Left lung (tissue), 10 donors: ENCODE results near the gene CYP27C1. TPM values are rescaled to one million over a fixed set of nuclear protein-coding genes. Genes with fewer than 3 reads are reported as not detected.
A peak's percentile ranks its signal among the peaks of the same experiment; 100 is the strongest.
"Not testable (repeated sequence)": the region's sequence is repeated elsewhere in the genome, so short reads cannot be mapped to it uniquely, and the experiment has no call there.

ENCODE experiments used
- ATAC-seq: fragments of 200-7000 bp; cut with Tn5 transposase; one replicate; pipeline ENCODE4 v1.9.1; 2020; ENCODE audit warnings: moderate library complexity
- DNase-seq, 4 donors: peaks; one replicate each; pipeline ENCODE4 v3.0.0-alpha.2; 2013 to 2020
- H3K27ac ChIP-seq, 2 donors: fragments of 200-600 bp; sonication (generic) in 1 of 2; one replicate each; pipeline versions ENCODE4 v1.5.0 to v1.8.0; 2020 to 2021
- H3K27me3 ChIP-seq, 2 donors: fragments of 200-600 bp; sonication (generic) in 1 of 2; one replicate each; pipeline versions ENCODE4 v1.5.0 to v1.8.0; 2020 to 2021
- H3K36me3 ChIP-seq, 2 donors: fragments of 200-600 bp; sonication (generic) in 1 of 2; one replicate each; pipeline versions ENCODE4 v1.5.0 to v1.8.0; 2020 to 2021
- H3K4me1 ChIP-seq, 2 donors: fragments of 200-600 bp; one replicate each; pipeline ENCODE4 v1.8.0; 2021
- H3K4me3 ChIP-seq, 2 donors: fragments of 200-600 bp; sonication (generic) in 1 of 2; one replicate each; pipeline versions ENCODE4 v1.5.0 to v1.8.0; 2020 to 2021; ENCODE audit warnings: mild to moderate bottlenecking in 1 of 2
- H3K9me3 ChIP-seq, 2 donors: fragments of 200-600 bp; sonication (generic) in 1 of 2; one replicate each; pipeline versions ENCODE4 v1.5.0 to v1.8.0; 2020 to 2021
- CTCF ChIP-seq, 2 donors: fragments of 200-600 bp; sonication (generic) in 1 of 2; IDR thresholded peaks; one replicate each; pipeline versions ENCODE4 v1.5.0 to v1.8.0; 2021; ENCODE audit warnings: antibody characterized with exemption in 2 of 2
- intact Hi-C, 2 donors: fragments of 100-400 bp; cut with DNase I; formaldehyde crosslinking; loops; one replicate each; pipeline versions ENCODE4 v1.11.2 to v1.14.2; 2022
- polyA plus RNA-seq, 6 donors: library from polyadenylated mRNA; unstranded; fragments of 120-200 nt; gene quantifications; one replicate each; pipeline ENCODE4 v1.2.1, GENCODE V29; 2013; ENCODE audit not compliant: insufficient read length in 6 of 6
- total RNA-seq, 2 donors: library from RNA; stranded (reverse); fragmentation: NEBNext Ultra II Directional; extraction: Animal tissue kit (Norgen Biotek cat#: 25700); gene quantifications; one replicate each; pipeline ENCODE4 v1.2.1, GENCODE V29; 2021
- donor health status: DM: no; HTN: yes; CAD: no.
- donor health status: DM: no; HTN: no; CAD: no.

Gene CYP27C1
- total and polyA plus RNA-seq, 8 donors: 0.10 to 13.2 (median 10.4) TPM

GRCh38 chr2:127226520-127227263, 6.6 kb upstream of the CYP27C1 start:
- H3K27me3 ChIP-seq: peaks cover 0 to 43% of the 10 kb centered on the region in 2 donors
- peak overlapping the region; percentile 33 to 59 for H3K27ac ChIP-seq
- ATAC-seq: peak; percentile 95
- peaks cover 0 to 7% of the 10 kb centered on the region in 2 donors for H3K4me1 ChIP-seq
- no peak for TF ChIP-seq CTCF (IDR thresholded peaks at IDR 0.05)
- no peak overlapping the region for H3K4me3 ChIP-seq
- DNase-seq: peak; percentile 46 to 88 (median 84)
- intact Hi-C loops: no loop called here
- H3K9me3 ChIP-seq: peaks cover 0 to 6% of the 10 kb centered on the region in 2 donors
- H3K36me3 ChIP-seq: no peaks in the 10 kb centered on the region

- DNase-seq: no peak
Observed at GRCh38 chr2:127226132-127226519, 6.0 kb upstream of the CYP27C1 start.

GRCh38 chr2:127225186-127225960, 5.3 kb upstream of the CYP27C1 start:
- Histone ChIP-seq H3K4me3 (no peak overlapping the region), H3K4me1 (peaks cover 0 to 9% of the 10 kb centered on the region in 2 donors), H3K27ac (no peak overlapping the region), H3K36me3 (no peaks in the 10 kb centered on the region), H3K27me3 (peaks cover 8 to 56% of the 10 kb centered on the region in 2 donors), H3K9me3 (peaks cover 0 to 6% of the 10 kb centered on the region in 2 donors)
- intact Hi-C loops: no loop called here
- DNase-seq (no peak), ATAC-seq (no peak)
- TF ChIP-seq CTCF (IDR thresholded peaks at IDR 0.05): no peak

More at GRCh38 chr2:127226132-127226519, 6.0 kb upstream of the CYP27C1 start:
- Histone ChIP-seq H3K9me3 (peaks cover 0 to 6% of the 10 kb centered on the region in 2 donors), H3K27ac (no peak overlapping the region), H3K4me1 (peaks cover 0 to 7% of the 10 kb centered on the region in 2 donors), H3K4me3 (no peak overlapping the region), H3K36me3 (no peaks in the 10 kb centered on the region), H3K27me3 (peaks cover under 1 to 49% of the 10 kb centered on the region in 2 donors)
- intact Hi-C loops: no loop called here
- no peak for TF ChIP-seq CTCF (IDR thresholded peaks at IDR 0.05)
- no peak for ATAC-seq

- ATAC-seq, H3K27ac ChIP-seq, DNase-seq, H3K9me3 ChIP-seq, intact Hi-C loops, H3K36me3 ChIP-seq, H3K4me3 ChIP-seq: not testable (repeated sequence)
- H3K27me3 ChIP-seq: peaks cover 16 to 69% of the 10 kb centered on the region in 2 donors
- H3K4me1 ChIP-seq: peaks cover 7 to 19% of the 10 kb centered on the region in 2 donors
Observed at GRCh38 chr2:127224135-127224534, 4.0 kb upstream of the CYP27C1 start.

GRCh38 chr2:127220768-127221527, 849 bp upstream of the CYP27C1 start:
- Histone ChIP-seq H3K4me1 (peaks cover 9 to 18% of the 10 kb centered on the region in 2 donors), H3K4me3 (no peak overlapping the region), H3K36me3 (no peaks in the 10 kb centered on the region), H3K27ac (no peak overlapping the region), H3K27me3 (peaks cover 30 to 90% of the 10 kb centered on the region in 2 donors), H3K9me3 (peaks cover 0 to 3% of the 10 kb centered on the region in 2 donors)
- no peak for ATAC-seq
- intact Hi-C loops: no loop called here
- DNase-seq: peak in 2 of 4 donors; percentile 30 to 40
- TF ChIP-seq CTCF (IDR thresholded peaks at IDR 0.05): no peak
